Measurements from ENCODE around the gene RIGI.
A peak's percentile ranks its signal among the peaks of the same experiment; 100 is the strongest.

DNA sequence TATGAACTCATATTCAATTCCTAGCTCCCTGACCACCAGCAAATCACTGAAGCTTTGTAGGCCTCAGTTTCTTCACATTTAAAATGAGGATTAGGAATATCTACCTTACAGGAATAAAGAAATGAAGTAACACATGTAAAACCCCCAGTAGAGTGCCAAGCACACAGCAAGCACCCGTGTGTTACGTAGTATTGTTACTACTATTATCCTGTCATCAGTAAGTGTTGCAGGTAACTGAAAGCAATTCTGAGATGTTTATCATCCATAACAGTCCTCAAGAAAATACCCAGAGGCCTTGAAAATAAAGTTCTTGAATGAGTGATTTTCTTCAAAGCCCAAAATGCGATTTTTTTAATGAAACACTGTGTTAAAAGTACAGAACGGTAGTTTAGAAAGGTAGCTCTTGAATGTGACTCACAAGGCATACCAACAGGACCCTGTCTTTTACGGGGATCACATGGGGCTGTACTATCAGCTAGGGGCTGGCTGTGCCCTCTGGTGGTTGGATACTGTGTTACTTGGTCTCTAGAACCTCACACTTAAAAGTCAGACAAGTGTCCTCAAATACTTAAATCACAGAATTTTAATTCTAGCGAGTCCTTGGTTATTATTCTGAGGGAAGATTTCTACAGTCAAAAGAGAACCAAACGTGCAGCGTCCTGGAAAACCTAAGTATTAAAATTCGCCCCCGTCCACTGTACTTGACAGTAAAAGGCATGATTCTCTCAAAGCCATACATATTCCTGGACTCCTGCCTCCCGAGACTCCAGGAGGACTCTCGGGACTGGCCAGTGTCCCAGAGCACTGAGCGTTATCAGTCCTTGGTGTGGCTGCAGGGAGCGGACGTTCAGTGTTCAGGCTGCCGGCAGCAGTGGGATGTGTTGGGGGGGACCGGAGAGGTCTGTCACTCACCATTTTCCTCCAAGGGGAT, 46.2 kb upstream of the RIGI start:
- TF ChIP-seq, protein P1, sequence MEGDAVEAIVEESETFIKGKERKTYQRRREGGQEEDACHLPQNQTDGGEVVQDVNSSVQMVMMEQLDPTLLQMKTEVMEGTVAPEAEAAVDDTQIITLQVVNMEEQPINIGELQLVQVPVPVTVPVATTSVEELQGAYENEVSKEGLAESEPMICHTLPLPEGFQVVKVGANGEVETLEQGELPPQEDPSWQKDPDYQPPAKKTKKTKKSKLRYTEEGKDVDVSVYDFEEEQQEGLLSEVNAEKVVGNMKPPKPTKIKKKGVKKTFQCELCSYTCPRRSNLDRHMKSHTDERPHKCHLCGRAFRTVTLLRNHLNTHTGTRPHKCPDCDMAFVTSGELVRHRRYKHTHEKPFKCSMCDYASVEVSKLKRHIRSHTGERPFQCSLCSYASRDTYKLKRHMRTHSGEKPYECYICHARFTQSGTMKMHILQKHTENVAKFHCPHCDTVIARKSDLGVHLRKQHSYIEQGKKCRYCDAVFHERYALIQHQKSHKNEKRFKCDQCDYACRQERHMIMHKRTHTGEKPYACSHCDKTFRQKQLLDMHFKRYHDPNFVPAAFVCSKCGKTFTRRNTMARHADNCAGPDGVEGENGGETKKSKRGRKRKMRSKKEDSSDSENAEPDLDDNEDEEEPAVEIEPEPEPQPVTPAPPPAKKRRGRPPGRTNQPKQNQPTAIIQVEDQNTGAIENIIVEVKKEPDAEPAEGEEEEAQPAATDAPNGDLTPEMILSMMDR (IDR thresholded peaks at IDR 0.05; ENCODE audit: poor library complexity), result peak; percentile 68
- no peak for TF ChIP-seq EZH2phosphoT487 (IDR thresholded peaks at IDR 0.05; ENCODE audit: low read depth, severe bottlenecking, unreplicated experiment)
- TF ChIP-seq EZH2 (IDR thresholded peaks at IDR 0.05; ENCODE audit: borderline replicate concordance), result no peak

Measured in hepatocyte (in vitro differentiated cells).